Stimulated activated CD4-positive, alpha-beta T cell treated with anti-CD3 and anti-CD28 coated beads, Interleukin-1b, Interleukin-23, amount 100 ng/mL, for 1 hour (primary cell): ENCODE measurements around the gene CRCP.
"Not testable (repeated sequence)": the region's sequence is repeated elsewhere in the genome, so short reads cannot be mapped to it uniquely, and the experiment has no call there.

Experiments used
- DNase-seq, 2 donors: peaks; one replicate each; pipeline ENCODE4 v3.0.0-alpha.2; 2020; ENCODE audit warnings: low read depth in 2 of 2

The CRCP gene

DNA sequence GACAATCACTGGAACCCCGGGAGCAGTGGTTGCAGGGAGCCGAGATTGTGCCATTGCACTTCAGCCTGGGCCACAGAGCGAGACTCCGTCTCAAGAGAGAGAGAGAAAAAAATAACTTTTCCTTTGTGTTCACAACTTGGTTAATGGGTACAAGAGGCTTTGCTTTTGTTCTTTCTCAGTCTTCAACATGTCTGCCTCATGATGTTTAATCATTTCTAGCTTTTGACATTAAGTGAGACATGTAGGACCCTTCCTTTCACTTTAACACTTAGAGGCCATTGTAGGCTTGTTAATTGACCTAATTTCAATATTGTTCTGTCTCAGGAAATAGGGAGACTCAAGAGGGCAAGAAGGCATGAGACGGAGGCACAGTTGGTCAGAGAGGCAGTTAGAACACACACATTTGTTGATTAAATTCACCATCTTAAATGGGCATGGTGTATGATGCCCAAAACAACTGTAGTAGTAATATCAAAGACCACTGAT lies 9.3 kb upstream of the CRCP start:
- no peak for DNase-seq

DNA sequence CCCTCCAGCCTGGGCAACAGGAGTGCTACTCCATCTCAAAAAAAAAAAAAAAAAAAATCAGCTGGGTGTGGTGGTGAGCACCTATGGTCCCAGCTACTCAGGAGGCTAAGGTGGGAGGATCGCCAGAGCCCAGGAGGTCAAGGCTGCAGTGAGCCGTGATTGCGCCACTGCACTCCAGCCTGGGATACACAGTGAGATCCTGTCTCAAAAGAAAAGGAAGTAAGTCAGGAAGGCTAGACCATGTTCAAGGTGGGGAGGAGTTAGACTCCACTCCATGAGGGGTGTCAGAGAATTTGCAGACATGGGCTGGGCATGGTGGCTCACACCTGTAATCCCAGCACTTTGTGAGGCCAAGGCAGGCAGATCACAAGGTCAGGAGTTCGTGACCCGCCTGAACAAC lies 6.2 kb upstream of the CRCP start:
- DNase-seq, result not testable (repeated sequence)

DNA sequence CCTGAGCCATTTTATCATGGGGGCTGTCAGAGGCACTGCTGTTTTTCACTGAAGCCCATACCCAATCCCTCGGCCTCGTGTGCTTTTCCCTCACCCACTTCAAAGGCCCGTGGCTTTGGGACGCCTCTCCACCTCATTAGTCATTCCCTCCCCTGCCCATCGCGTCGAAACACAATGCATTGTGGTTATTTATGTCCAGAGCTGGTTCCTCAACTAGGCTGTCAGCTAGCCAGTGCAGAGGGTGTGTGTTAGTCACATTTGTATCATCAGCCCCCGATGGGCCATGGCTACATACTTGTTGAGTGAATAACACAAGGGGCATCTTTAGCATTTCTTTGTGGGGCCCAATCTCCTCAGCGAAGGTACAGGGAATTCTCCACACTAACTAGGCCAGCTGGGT lies 3.8 kb upstream of the CRCP start:
- no peak for DNase-seq

DNA sequence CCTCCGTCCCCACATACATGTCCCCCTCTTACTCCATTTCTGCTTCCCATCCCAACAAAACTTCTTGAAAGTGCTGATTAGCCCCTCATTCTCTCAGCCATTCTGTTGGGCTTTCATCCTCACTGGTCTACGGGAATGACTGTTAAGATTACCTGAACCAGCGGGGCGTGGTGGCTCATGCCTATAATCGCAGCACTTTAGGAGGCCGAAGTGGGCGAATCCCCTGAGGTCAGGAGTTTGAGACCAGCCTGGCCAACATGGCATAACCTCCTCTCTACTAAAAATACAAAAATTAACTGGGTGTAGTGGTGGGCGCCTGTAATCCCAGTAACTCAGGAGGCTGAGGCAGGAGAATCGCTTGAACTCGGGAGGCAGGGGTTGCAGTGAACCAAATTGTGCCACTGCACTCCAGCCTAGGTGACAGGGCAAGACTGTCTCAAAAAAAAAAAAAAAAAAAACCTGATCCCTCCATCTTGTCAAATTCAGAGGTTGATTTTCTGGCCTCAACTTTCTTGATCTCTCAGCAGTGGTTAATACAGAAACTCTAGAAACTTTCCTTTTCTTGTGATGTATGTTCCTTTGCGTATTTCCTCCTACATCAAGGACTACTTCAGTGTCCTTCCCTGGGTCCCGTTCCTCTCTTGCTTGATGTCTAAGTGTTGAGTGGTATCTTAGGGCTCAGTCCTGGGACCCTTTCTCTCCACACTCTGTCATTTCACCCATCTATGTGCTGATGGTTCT lies 2.2 kb downstream of the CRCP start:
- not testable (repeated sequence) for DNase-seq

DNA sequence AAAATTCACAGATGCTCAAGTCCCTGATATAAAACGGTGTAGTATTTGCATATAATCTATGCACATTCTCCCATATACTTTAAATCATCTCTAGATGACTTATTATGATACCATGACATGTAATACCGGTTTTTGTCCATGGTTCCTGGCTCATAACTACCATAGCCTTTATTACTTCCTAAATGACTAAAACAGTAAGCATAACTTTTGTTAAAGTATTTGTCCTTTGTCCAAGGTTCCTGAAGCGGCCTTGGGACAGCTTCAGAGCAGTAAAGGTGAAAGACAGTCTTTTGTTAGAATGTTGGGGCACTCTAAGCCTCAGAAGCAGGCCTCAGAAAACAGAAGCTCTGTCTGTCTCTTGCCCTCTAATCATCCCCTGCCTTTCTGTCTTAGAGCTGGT lies 4.0 kb downstream of the CRCP start:
- DNase-seq, result no peak

DNA sequence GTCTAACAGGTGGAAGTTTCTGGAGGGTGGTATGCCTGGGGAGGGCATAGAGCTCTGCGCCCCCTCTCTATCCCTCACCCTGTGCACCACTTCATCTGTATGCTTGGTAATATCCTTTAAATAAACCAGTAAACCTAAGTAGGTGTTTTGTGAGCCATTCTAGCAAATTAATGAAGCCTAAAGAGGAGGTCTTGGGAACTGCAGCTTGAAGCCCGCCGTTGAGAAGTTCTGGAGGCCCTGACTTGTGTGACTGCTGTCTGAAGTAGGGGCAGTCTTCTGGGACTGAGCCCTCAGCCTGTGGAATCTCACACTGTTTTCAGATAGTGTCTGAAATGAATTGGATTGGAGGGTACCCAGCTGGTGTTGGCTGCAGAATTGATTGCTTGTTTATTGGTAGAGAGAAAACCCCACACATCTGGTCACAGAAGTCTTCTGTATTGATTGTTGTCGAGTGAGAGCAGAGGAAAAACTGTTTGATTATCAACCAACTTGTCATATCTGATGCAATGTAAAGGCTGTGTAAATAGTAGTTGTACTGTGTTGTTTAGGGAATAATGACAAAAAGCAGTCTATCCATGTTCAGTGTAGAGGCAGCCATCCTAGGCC lies 4.7 kb downstream of the CRCP start:
- no peak for DNase-seq

DNA sequence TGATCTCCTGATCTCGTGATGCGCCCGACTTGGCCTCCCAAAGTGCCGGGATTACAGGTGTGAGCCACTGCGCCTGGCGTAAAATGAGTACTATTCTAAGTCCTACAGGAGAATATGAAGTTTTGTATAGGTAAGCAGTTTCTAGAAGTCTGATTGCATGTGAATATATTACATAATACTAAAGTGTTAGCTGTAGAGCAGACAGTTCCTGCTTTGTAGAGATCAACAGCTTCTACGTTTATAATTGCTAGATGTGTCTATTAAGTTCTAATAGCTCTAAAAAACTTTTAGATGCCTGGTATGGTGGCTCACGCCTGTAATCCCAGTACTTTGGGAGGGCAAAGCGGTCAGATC lies 8.5 kb downstream of the CRCP start:
- DNase-seq, result no peak

DNA sequence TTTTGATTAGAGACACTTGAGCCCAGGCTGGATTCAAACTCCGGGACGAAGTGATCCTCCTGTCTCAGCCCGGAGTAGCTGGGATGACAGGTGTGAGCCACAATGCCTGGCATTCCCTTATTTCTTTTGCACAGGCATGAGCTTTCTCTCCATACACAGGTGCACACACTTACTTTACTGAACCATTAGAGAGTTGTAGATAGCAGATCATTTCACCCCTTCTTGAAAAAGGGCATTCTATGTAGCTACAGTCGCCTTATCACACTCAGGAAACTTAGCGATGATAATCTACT lies 9.9 kb downstream of the CRCP start:
- DNase-seq, result not testable (repeated sequence)

DNA sequence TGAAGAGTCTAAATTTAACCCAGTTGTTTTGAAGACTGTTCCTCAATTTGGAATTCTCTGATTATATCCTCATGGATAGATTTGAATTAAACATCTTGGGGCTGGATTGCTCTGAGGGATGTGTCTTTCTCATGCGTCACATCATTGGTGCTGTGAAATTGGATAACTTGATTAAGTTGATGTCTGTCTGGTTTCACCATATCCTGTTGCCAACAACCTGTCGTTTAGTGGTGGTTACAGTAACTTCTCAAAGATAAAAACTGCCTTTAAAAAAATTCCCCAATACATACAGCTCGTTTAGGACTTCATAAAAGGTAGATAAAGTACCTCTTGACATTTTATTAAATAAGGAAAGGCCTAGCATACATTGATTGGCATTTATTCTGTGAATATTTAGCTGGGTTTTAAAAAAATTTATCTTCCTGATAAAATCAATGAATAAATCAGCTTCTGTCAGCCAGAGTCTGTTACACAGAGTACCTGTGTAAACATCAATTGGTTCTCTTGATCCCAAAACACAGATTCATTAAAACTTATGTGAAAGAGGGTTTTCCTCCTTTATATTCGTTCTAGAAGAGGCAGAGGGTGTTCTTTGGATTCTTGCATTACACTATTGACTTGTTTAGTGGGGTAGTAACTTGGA lies 10.5 kb downstream of the CRCP start:
- DNase-seq, result no peak

DNA sequence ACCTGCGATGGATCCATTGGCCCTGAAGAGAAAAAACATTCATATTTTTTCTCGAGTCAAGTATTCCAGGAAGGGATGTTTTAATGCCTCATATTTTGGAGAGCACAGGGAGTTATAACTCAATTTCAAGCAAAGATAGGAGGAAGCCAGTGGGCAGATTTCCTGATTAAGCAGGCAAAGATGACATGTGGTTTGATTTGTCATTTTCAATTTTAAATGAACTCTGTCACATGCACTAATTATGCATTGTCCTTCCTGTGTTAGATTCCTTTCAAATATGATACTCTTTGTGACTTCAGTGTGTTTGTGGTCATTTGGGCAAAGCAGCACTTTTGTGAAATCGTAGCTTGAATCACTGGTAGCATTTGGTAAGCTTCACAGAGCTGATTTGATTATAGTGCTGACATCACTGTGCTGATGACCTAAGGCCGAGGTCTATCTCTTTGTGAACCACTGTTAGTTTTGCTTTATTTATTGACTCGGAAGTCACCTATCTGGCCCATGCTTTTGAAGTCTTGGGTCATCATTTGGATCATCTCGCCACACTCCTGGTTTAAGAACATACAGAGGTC lies 11.2 kb downstream of the CRCP start:
- not testable (repeated sequence) for DNase-seq

DNA sequence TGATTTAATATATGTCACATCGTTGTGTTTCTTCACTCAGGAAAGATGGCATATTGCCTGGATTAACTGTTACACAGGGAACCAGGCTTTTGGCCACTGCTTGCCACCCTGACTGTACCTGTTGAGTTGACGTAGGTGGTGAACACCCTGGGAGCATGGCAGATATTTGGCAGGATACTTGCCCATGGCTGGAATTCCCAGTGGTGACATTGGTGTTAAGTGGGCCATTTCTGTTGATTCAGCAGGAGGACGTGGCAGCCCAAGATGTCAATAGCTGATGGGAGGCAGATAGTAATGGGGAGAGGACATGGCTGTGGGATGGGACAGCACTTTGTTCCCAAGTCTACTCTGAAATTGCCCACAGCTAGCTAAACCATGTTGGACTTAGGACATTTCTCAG lies 12.5 kb downstream of the CRCP start:
- DNase-seq, result not testable (repeated sequence)

DNA sequence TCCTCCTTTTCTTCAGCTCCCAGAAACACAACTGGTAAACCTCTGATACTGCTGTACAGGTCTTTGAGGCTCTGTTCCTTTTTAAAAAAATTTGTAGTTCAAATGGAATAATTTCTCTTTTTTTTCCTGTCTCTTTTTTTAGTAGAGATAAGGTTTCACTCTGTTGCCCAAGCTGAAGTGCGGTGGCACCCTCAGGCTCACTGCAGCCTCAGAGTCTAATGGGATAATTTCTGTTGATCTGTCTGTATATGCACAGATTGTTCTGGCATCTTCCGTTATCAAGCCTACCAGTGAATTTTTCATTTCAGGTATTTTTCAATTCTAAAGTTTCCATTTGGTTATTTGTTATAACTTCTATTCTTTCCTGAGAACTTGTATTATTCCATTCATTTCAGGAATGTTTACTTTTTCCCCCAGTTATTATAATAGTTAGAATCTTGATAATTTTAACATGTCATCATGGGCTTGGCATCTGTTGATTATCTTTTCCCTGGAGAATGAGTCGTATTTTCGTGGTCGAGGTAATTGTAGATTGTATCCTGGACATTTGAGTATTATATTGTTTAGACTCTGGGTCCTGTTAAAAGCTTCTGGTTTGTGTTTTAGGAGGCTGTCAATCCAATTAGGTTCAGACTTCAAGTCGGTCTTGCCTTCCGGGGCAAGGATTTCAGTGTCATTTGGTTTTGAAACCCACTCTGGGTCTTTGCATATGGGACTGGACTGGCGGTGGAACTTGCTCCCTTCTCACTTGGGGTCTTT lies 24.5 kb downstream of the CRCP start:
- DNase-seq, result no peak

DNA sequence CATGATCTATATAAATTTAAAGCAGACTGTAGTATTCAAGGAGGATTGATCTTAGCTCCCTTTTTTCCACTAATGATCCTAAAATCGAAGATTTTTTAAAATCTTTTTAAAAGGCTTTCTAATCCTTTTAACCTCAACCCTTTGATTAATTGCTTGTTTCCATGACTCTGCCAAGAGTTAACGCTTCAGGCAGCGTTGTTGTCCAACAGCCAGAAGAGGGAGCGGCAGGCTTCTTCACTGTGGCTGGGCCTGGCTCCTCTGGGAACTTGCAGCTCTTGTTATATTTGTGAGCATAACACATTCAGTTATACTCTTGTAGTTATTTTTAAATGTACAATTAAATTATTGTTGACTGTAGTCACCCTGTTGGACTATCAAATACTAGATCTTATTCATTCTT lies 26.3 kb downstream of the CRCP start:
- no peak for DNase-seq

DNA sequence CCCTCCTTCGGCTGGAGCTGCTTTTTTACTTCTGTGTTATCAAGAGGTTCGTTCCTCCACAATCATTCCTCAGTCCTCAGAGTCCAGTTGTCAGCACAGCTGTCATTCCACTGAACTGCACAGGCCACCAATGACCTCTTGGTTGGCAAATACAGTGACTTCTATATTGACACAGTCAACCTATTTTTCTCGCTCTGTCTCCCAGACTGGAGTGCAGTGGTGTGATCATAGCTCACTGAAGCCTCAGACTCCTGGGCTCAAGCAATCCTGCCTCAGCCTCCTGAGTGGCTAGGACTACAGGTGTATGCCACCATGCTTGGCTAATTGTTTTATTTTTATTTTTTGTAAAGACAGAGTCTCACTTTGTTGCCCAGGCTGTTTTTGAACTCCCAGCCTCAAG lies 27.7 kb downstream of the CRCP start:
- DNase-seq, result no peak

DNA sequence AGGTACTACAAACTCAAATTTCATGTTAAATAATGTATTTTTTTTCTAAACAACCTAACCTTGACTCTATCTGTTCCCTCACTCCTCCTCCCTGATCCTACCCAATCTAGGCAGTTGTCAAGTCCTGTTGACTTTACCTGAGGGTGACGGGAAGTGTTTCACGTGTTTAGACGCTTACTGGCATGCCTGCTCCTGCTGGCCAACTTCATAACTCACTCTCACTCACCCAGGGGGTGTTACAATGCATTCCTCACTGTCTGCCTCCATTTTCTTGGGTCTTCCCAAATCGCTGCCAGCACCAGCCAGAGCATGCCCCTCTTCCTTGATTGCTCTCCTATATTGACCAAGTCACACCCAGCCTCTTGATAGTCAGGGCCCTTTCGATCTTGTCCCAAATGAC lies 28.3 kb downstream of the CRCP start:
- no peak for DNase-seq

DNA sequence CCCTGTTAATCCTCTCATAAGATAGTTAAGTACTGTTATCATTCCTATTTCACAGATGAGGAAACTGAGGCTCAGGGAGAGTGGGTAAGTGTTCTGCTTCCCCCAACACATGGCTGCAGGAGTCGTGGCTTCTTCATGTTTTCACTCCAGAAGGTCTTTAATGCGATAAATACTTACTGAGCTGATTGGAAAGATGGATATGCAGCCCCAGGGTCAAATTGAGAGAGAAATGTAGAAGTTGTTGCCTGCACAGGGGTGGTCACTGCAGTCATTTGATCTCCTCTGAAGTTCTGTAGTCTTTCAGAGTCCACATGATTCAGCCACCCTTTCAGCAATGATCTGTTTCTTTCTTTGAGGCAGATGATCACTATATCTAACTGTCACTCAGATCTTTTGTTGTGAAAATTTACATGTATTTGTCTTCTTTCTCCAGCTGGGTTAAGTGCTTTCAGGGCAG lies 29.3 kb downstream of the CRCP start:
- DNase-seq, result no peak

DNA sequence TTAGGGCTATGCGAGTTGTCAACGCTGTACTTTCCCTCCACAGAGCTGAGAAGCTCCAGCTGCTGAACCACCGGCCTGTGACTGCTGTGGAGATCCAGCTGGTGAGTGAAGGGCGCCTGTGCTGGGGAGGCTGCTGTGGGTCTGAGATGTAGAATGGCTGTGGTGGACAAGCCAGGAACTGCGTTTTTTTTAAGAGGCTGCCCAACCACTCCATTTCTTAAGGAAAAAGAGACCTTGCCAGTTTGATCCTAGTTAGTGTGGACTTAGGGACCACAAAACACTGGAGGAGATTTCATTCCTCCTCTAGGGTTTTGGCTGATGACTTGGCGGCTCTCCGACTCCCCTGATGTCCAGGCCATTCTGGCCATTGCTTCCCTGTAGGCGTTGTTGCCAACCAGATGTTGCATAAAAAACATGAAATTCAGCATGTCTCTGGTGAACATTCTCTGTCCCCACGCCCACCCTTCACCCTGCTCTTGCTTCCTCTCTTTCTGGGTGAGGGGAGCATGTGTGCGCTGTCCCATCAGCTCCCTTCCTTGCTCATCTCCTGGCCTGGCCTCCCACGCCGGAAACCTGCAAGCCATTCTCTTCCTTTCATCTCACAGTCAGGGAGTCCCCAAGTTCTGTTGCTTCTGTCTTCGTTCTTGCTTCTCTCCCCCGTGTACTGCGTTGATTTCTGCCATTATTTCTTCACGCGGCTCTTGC lies 30.9 kb downstream of the CRCP start:
- no peak for DNase-seq

DNA sequence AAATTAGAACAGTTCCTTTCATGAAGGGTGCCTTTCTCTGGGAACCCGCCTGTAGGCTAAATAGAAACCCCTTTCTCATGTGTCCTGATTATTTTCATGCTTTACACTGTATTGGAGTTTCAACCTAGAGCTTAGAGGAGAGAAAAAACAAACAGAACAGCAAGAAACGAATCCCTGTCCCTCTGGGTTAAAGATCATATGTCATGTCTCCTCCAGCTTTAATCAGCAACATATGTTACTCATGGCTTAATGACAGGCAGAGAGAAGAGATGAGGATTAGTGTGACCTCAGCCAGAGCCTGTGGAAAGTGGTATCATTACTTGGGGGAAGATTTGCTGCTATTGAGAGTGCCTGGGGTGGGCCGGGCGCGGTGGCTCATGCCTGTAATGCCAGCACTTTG lies 32.1 kb downstream of the CRCP start:
- DNase-seq, result no peak

DNA sequence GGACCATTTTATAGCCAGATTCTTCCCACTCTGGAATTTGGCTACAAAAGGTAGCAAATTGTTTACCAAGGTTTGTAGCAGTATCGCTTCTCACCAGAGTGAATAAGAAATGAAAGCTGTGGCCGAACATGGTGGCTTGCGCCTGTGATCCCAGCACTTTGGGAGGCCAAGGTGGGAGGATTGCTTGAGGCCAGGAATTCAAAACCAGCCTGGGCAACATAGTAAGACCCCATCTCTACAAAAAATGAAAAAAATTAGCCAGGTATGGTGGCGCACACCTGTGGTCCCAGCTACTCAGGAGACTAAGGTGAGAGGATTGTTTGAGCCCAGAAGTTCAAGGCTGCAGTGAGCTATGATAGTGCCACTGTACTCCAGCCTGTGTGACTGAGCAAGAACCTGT lies 33.0 kb downstream of the CRCP start:
- DNase-seq, result not testable (repeated sequence)

DNA sequence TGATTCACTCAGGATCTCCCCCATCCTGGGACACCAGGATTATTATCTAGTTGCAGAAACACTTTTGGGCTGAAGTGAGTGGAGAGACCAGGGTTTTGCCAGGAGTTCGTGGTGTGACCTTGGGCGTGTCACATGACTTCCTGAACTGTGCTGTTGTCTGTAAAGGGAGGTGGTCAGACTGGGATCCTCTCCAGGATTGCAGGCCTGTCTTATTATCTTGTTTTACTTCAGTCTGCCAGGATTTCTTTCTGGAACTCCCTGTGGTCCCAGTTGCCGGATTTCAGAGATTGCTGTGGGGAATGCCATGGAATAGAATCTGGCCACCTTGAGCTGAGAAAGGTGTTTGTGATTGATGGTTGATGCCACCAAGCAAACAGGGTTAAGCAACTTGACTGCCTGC lies 35.8 kb downstream of the CRCP start:
- DNase-seq, result no peak

DNA sequence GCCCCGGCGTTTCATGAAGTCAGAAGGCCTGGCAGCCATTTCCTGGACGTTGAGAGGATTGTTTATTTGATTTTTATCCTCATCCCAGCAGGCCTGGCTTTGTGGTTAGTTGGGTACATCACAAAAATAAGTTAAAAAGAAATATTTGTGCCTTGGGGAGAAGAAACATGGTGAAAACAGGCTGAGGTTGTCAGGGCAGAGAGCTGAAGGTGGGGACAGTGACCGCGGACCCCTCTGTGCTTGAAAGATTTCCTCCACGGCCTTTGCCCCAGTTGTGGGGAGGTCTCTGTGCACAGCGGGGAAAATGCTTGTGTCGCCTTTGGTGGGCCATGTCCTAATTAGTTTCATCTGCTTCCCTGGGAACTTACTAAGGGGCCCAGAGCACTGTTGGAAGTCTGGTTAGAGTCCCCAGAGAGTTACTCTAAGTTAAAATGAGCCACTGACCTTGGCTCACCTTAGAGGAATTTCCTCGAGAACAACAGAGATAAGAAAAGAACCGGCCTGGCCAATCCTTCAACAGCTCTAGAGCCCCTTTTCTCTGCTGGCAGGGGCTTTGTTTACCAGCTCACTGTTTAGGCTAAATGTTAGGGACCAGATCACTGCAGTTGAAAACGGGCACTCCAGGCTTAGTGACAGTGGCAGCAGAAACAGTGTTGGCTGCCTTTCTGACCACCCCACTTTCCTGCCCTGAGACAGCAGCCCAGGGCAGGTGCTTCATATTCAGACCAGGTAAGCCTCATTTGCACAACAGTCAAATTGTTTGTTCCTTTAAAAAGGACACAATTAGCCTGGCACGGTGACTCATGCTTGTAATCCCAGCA lies 37.9 kb downstream of the CRCP start:
- DNase-seq, result no peak
